ENCODE measurements around the gene MAF.

MAF gene

GRCh38 chr16:79562166-79562823 lies 38.2 kb downstream of the MAF start:
- TF ChIP-seq ZFP3 (CRISPR knock-in tag; IDR thresholded peaks at IDR 0.05) (no peak), RARB (CRISPR knock-in tag; IDR thresholded peaks at IDR 0.05) (no peak), ZNF8 (CRISPR knock-in tag; IDR thresholded peaks at IDR 0.05) (no peak), CSDC2 (CRISPR knock-in tag; IDR thresholded peaks at IDR 0.05) (no peak), ZFP30 (CRISPR knock-in tag; IDR thresholded peaks at IDR 0.05) (no peak), ZNF70 (CRISPR knock-in tag; IDR thresholded peaks at IDR 0.05) (no peak), PATZ1 (CRISPR knock-in tag; IDR thresholded peaks at IDR 0.05; ENCODE audit: borderline replicate concordance) (no peak), ZC3H10 (CRISPR knock-in tag; IDR thresholded peaks at IDR 0.05) (no peak), CREB5 (CRISPR knock-in tag; IDR thresholded peaks at IDR 0.05; ENCODE audit: low read depth) (no peak), SNAI2 (CRISPR knock-in tag; IDR thresholded peaks at IDR 0.05) (no peak), OSR1 (CRISPR knock-in tag; IDR thresholded peaks at IDR 0.05) (no peak), BACH2 (CRISPR knock-in tag; IDR thresholded peaks at IDR 0.05; ENCODE audit: borderline replicate concordance) (no peak), POU6F1 (CRISPR knock-in tag; IDR thresholded peaks at IDR 0.05; ENCODE audit: borderline replicate concordance, low read depth) (no peak), TCF4 (CRISPR knock-in tag; IDR thresholded peaks at IDR 0.05; ENCODE audit: borderline replicate concordance) (no peak), ISL1 (CRISPR knock-in tag; IDR thresholded peaks at IDR 0.05) (no peak), PPARA (CRISPR knock-in tag; IDR thresholded peaks at IDR 0.05; ENCODE audit: borderline replicate concordance) (no peak), ARNTL (CRISPR knock-in tag; IDR thresholded peaks at IDR 0.05; ENCODE audit: borderline replicate concordance, low read depth) (no peak), GLIS3 (CRISPR knock-in tag; IDR thresholded peaks at IDR 0.05) (no peak)
- TF ChIP-seq, protein P1, sequence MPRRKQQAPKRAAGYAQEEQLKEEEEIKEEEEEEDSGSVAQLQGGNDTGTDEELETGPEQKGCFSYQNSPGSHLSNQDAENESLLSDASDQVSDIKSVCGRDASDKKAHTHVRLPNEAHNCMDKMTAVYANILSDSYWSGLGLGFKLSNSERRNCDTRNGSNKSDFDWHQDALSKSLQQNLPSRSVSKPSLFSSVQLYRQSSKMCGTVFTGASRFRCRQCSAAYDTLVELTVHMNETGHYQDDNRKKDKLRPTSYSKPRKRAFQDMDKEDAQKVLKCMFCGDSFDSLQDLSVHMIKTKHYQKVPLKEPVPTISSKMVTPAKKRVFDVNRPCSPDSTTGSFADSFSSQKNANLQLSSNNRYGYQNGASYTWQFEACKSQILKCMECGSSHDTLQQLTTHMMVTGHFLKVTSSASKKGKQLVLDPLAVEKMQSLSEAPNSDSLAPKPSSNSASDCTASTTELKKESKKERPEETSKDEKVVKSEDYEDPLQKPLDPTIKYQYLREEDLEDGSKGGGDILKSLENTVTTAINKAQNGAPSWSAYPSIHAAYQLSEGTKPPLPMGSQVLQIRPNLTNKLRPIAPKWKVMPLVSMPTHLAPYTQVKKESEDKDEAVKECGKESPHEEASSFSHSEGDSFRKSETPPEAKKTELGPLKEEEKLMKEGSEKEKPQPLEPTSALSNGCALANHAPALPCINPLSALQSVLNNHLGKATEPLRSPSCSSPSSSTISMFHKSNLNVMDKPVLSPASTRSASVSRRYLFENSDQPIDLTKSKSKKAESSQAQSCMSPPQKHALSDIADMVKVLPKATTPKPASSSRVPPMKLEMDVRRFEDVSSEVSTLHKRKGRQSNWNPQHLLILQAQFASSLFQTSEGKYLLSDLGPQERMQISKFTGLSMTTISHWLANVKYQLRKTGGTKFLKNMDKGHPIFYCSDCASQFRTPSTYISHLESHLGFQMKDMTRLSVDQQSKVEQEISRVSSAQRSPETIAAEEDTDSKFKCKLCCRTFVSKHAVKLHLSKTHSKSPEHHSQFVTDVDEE (CRISPR knock-in tag; IDR thresholded peaks at IDR 0.05), result no peak
- TF ChIP-seq, protein P2, sequence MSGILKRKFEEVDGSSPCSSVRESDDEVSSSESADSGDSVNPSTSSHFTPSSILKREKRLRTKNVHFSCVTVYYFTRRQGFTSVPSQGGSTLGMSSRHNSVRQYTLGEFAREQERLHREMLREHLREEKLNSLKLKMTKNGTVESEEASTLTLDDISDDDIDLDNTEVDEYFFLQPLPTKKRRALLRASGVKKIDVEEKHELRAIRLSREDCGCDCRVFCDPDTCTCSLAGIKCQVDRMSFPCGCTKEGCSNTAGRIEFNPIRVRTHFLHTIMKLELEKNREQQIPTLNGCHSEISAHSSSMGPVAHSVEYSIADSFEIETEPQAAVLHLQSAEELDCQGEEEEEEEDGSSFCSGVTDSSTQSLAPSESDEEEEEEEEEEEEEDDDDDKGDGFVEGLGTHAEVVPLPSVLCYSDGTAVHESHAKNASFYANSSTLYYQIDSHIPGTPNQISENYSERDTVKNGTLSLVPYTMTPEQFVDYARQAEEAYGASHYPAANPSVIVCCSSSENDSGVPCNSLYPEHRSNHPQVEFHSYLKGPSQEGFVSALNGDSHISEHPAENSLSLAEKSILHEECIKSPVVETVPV (CRISPR knock-in tag; IDR thresholded peaks at IDR 0.05), result no peak
- no peak for ATAC-seq

DNA sequence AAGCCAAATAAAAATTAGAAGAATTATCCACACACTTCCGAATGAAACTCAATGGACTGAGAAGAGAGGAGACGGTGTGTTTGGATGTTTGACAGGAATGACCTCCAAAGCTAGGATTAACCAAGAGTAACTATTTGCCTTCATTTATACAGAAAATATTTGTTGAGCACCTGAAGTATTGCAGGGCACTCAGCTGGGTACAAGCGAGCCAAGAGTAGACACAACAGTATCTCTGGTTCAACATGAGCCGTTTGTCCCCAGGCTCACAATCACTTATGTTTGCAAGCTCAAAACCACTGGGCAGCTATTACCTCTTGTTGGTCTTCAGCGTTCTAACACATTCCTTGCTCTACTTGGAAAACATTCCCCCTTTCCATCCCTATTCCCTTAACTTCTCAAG lies 38.8 kb downstream of the MAF start:
- TF ChIP-seq TOX (CRISPR knock-in tag; IDR thresholded peaks at IDR 0.05; ENCODE audit: borderline replicate concordance), result no peak
- TF ChIP-seq ZNF565 (CRISPR knock-in tag; conservative IDR thresholded peaks at IDR 0.05; ENCODE audit: low read depth), result no peak
- no peak for TF ChIP-seq PPARA (CRISPR knock-in tag; IDR thresholded peaks at IDR 0.05; ENCODE audit: borderline replicate concordance)
- no peak for TF ChIP-seq POU6F1 (CRISPR knock-in tag; IDR thresholded peaks at IDR 0.05; ENCODE audit: borderline replicate concordance, low read depth)
- TF ChIP-seq SNAI2 (CRISPR knock-in tag; IDR thresholded peaks at IDR 0.05), result no peak
- no peak for TF ChIP-seq ZFP30 (CRISPR knock-in tag; IDR thresholded peaks at IDR 0.05)
- no peak for TF ChIP-seq PATZ1 (CRISPR knock-in tag; IDR thresholded peaks at IDR 0.05; ENCODE audit: borderline replicate concordance)
- TF ChIP-seq BACH2 (CRISPR knock-in tag; IDR thresholded peaks at IDR 0.05; ENCODE audit: borderline replicate concordance), result no peak
- TF ChIP-seq TCF4 (CRISPR knock-in tag; IDR thresholded peaks at IDR 0.05; ENCODE audit: borderline replicate concordance), result no peak
- ATAC-seq, result no peak
